ENCODE results near the gene HECTD3.

Gene HECTD3

GRCh38 chr1:45037456-45037855 lies 26.3 kb upstream of the HECTD3 start:
- Histone ChIP-seq H3K9me3 (ENCODE audit: control insufficient read depth in 2 of 2, low read length in 2 of 2) (no peaks in the 10 kb centered on the region), H3K4me1 (ENCODE audit: control insufficient read depth, insufficient read depth, low read length) (no peaks in the 10 kb centered on the region), H3K4me3 (ENCODE audit: low read length in 2 of 2) (no peak overlapping the region), H3K9ac (ENCODE audit: low read length in 2 of 2) (no peak overlapping the region), H3K36me3 (ENCODE audit: control insufficient read depth in 2 of 2, insufficient read depth in 2 of 2, low read length in 2 of 2) (peaks cover 12 to 15% of the 10 kb centered on the region in 2 donors), H3K27ac (ENCODE audit: low read length) (no peak overlapping the region), H3K27me3 (ENCODE audit: control insufficient read depth in 1 of 2, insufficient read depth in 2 of 2, low read length in 2 of 2) (no peaks in the 10 kb centered on the region)

GRCh38 chr1:45035631-45036301 lies 24.6 kb upstream of the HECTD3 start:
- H3K4me3 ChIP-seq (ENCODE audit: low read length in 2 of 2), result no peak overlapping the region
- no peaks in the 10 kb centered on the region for H3K9me3 ChIP-seq (ENCODE audit: control insufficient read depth in 2 of 2, low read length in 2 of 2)
- H3K4me1 ChIP-seq (ENCODE audit: control insufficient read depth, insufficient read depth, low read length), result no peaks in the 10 kb centered on the region
- no peaks in the 10 kb centered on the region for H3K27me3 ChIP-seq (ENCODE audit: control insufficient read depth in 1 of 2, insufficient read depth in 2 of 2, low read length in 2 of 2)
- H3K36me3 ChIP-seq (ENCODE audit: control insufficient read depth in 2 of 2, insufficient read depth in 2 of 2, low read length in 2 of 2), result peaks cover 12 to 13% of the 10 kb centered on the region in 2 donors
- no peak overlapping the region for H3K9ac ChIP-seq (ENCODE audit: low read length in 2 of 2)
- H3K27ac ChIP-seq (ENCODE audit: low read length), result no peak overlapping the region

GRCh38 chr1:45033356-45033755 lies 22.2 kb upstream of the HECTD3 start:
- Histone ChIP-seq H3K27ac (ENCODE audit: low read length) (no peak overlapping the region), H3K4me3 (ENCODE audit: low read length in 2 of 2) (no peak overlapping the region), H3K36me3 (ENCODE audit: control insufficient read depth in 2 of 2, insufficient read depth in 2 of 2, low read length in 2 of 2) (peaks cover 10 to 12% of the 10 kb centered on the region in 2 donors), H3K9ac (ENCODE audit: low read length in 2 of 2) (no peak overlapping the region), H3K27me3 (ENCODE audit: control insufficient read depth in 1 of 2, insufficient read depth in 2 of 2, low read length in 2 of 2) (no peaks in the 10 kb centered on the region), H3K9me3 (ENCODE audit: control insufficient read depth in 2 of 2, low read length in 2 of 2) (no peaks in the 10 kb centered on the region), H3K4me1 (ENCODE audit: control insufficient read depth, insufficient read depth, low read length) (no peaks in the 10 kb centered on the region)

GRCh38 chr1:45032837-45033236 lies 21.7 kb upstream of the HECTD3 start:
- H3K9ac ChIP-seq (ENCODE audit: low read length in 2 of 2), result no peak overlapping the region
- no peak overlapping the region for H3K4me3 ChIP-seq (ENCODE audit: low read length in 2 of 2)
- no peaks in the 10 kb centered on the region for H3K4me1 ChIP-seq (ENCODE audit: control insufficient read depth, insufficient read depth, low read length)
- H3K36me3 ChIP-seq (ENCODE audit: control insufficient read depth in 2 of 2, insufficient read depth in 2 of 2, low read length in 2 of 2), result peaks cover 10 to 12% of the 10 kb centered on the region in 2 donors
- H3K9me3 ChIP-seq (ENCODE audit: control insufficient read depth in 2 of 2, low read length in 2 of 2), result no peaks in the 10 kb centered on the region
- no peak overlapping the region for H3K27ac ChIP-seq (ENCODE audit: low read length)
- H3K27me3 ChIP-seq (ENCODE audit: control insufficient read depth in 1 of 2, insufficient read depth in 2 of 2, low read length in 2 of 2), result no peaks in the 10 kb centered on the region

GRCh38 chr1:45026446-45026845 lies 15.3 kb upstream of the HECTD3 start:
- no peaks in the 10 kb centered on the region for H3K27me3 ChIP-seq (ENCODE audit: control insufficient read depth in 1 of 2, insufficient read depth in 2 of 2, low read length in 2 of 2)
- H3K9ac ChIP-seq (ENCODE audit: low read length in 2 of 2), result no peak overlapping the region
- H3K9me3 ChIP-seq (ENCODE audit: control insufficient read depth in 2 of 2, low read length in 2 of 2), result no peaks in the 10 kb centered on the region
- H3K4me1 ChIP-seq (ENCODE audit: control insufficient read depth, insufficient read depth, low read length), result no peaks in the 10 kb centered on the region
- H3K36me3 ChIP-seq (ENCODE audit: control insufficient read depth in 2 of 2, insufficient read depth in 2 of 2, low read length in 2 of 2), result no peaks in the 10 kb centered on the region
- H3K4me3 ChIP-seq (ENCODE audit: low read length in 2 of 2), result no peak overlapping the region
- H3K27ac ChIP-seq (ENCODE audit: low read length), result no peak overlapping the region

- H3K9ac ChIP-seq (ENCODE audit: low read length in 2 of 2), result no peak overlapping the region
- H3K4me1 ChIP-seq (ENCODE audit: control insufficient read depth, insufficient read depth, low read length), result no peaks in the 10 kb centered on the region
- H3K9me3 ChIP-seq (ENCODE audit: control insufficient read depth in 2 of 2, low read length in 2 of 2), result no peaks in the 10 kb centered on the region
- no peak overlapping the region for H3K27ac ChIP-seq (ENCODE audit: low read length)
- no peaks in the 10 kb centered on the region for H3K36me3 ChIP-seq (ENCODE audit: control insufficient read depth in 2 of 2, insufficient read depth in 2 of 2, low read length in 2 of 2)
- no peaks in the 10 kb centered on the region for H3K27me3 ChIP-seq (ENCODE audit: control insufficient read depth in 1 of 2, insufficient read depth in 2 of 2, low read length in 2 of 2)
- no peak overlapping the region for H3K4me3 ChIP-seq (ENCODE audit: low read length in 2 of 2)
These were observed 12.5 kb upstream of the HECTD3 start for GRCh38 chr1:45023663-45024062.

- Histone ChIP-seq H3K9me3 (ENCODE audit: control insufficient read depth in 2 of 2, low read length in 2 of 2) (no peaks in the 10 kb centered on the region), H3K27me3 (ENCODE audit: control insufficient read depth in 1 of 2, insufficient read depth in 2 of 2, low read length in 2 of 2) (no peaks in the 10 kb centered on the region), H3K4me3 (ENCODE audit: low read length in 2 of 2) (peak overlapping the region in 1 of 2 donors; percentile 3), H3K9ac (ENCODE audit: low read length in 2 of 2) (peak overlapping the region in 1 of 2 donors; percentile 29), H3K27ac (ENCODE audit: low read length) (no peak overlapping the region), H3K4me1 (ENCODE audit: control insufficient read depth, insufficient read depth, low read length) (peaks cover 11% of the 10 kb centered on the region), H3K36me3 (ENCODE audit: control insufficient read depth in 2 of 2, insufficient read depth in 2 of 2, low read length in 2 of 2) (peaks cover 5 to 7% of the 10 kb centered on the region in 2 donors)
These were observed 7.6 kb upstream of the HECTD3 start for GRCh38 chr1:45018599-45019230.

- no peak overlapping the region for H3K9ac ChIP-seq (ENCODE audit: low read length in 2 of 2)
- H3K27ac ChIP-seq (ENCODE audit: low read length), result no peak overlapping the region
- H3K9me3 ChIP-seq (ENCODE audit: control insufficient read depth in 2 of 2, low read length in 2 of 2), result no peaks in the 10 kb centered on the region
- H3K27me3 ChIP-seq (ENCODE audit: control insufficient read depth in 1 of 2, insufficient read depth in 2 of 2, low read length in 2 of 2), result no peaks in the 10 kb centered on the region
- no peak overlapping the region for H3K4me3 ChIP-seq (ENCODE audit: low read length in 2 of 2)
- peaks cover 29% of the 10 kb centered on the region for H3K4me1 ChIP-seq (ENCODE audit: control insufficient read depth, insufficient read depth, low read length)
- H3K36me3 ChIP-seq (ENCODE audit: control insufficient read depth in 2 of 2, insufficient read depth in 2 of 2, low read length in 2 of 2), result peaks cover 5 to 11% of the 10 kb centered on the region in 2 donors
These were observed 5.6 kb upstream of the HECTD3 start for GRCh38 chr1:45016767-45017166.

- Histone ChIP-seq H3K9me3 (ENCODE audit: control insufficient read depth in 2 of 2, low read length in 2 of 2) (no peaks in the 10 kb centered on the region), H3K4me3 (ENCODE audit: low read length in 2 of 2) (no peak overlapping the region), H3K27me3 (ENCODE audit: control insufficient read depth in 1 of 2, insufficient read depth in 2 of 2, low read length in 2 of 2) (no peaks in the 10 kb centered on the region), H3K27ac (ENCODE audit: low read length) (no peak overlapping the region), H3K9ac (ENCODE audit: low read length in 2 of 2) (no peak overlapping the region), H3K36me3 (ENCODE audit: control insufficient read depth in 2 of 2, insufficient read depth in 2 of 2, low read length in 2 of 2) (peaks cover 5 to 11% of the 10 kb centered on the region in 2 donors), H3K4me1 (ENCODE audit: control insufficient read depth, insufficient read depth, low read length) (peaks cover 35% of the 10 kb centered on the region)
These were observed 5.1 kb upstream of the HECTD3 start for GRCh38 chr1:45016090-45016697.

GRCh38 chr1:45015683-45016082 lies 4.6 kb upstream of the HECTD3 start:
- no peak overlapping the region for H3K4me3 ChIP-seq (ENCODE audit: low read length in 2 of 2)
- no peaks in the 10 kb centered on the region for H3K9me3 ChIP-seq (ENCODE audit: control insufficient read depth in 2 of 2, low read length in 2 of 2)

More at GRCh38 chr1:45015683-45016082, 4.6 kb upstream of the HECTD3 start:
- Histone ChIP-seq H3K27me3 (ENCODE audit: control insufficient read depth in 1 of 2, insufficient read depth in 2 of 2, low read length in 2 of 2) (no peaks in the 10 kb centered on the region), H3K4me1 (ENCODE audit: control insufficient read depth, insufficient read depth, low read length) (peaks cover 35% of the 10 kb centered on the region), H3K9ac (ENCODE audit: low read length in 2 of 2) (no peak overlapping the region), H3K36me3 (ENCODE audit: control insufficient read depth in 2 of 2, insufficient read depth in 2 of 2, low read length in 2 of 2) (peaks cover 5 to 11% of the 10 kb centered on the region in 2 donors), H3K27ac (ENCODE audit: low read length) (no peak overlapping the region)

Measured in stomach smooth muscle (tissue), 2 donors.